ENCODE measurements around the gene SLC25A19.

- no peak for TF ChIP-seq EZH2 (IDR thresholded peaks at IDR 0.05)
- no peak for TF ChIP-seq POLR2AphosphoS5 (IDR thresholded peaks at IDR 0.05; ENCODE audit: borderline replicate concordance, low read depth, low read length)
- TF ChIP-seq FOXP2 (optimal IDR thresholded peaks at IDR 0.05; ENCODE audit: control extremely low read depth, extremely low read length, insufficient read depth), result no peak
These were observed 29.0 kb upstream of the SLC25A19 start for GRCh38 chr17:75318211-75318610.

Measured in SK-N-MC (cell line).